Type B pancreatic cell (in vitro differentiated cells): ENCODE data around the gene MAPK10. TPM values are rescaled to one million over a fixed set of nuclear protein-coding genes. Genes with fewer than 3 reads are reported as not detected.

Source experiments
- DNase-seq: peaks from one replicate; pipeline ENCODE4 v3.0.0; 2021; ENCODE audit warnings: mixed read lengths; ENCODE audit not compliant: unreplicated experiment; ENCODE audit errors: extremely low spot score
- H3K27ac Mint-ChIP-seq: 2 replicates; pipeline ENCODE4 v1.8.0; 2021; ENCODE audit warnings: mild to moderate bottlenecking, mixed read lengths
- H3K27me3 Mint-ChIP-seq: 2 replicates; pipeline ENCODE4 v1.8.0; 2021; ENCODE audit warnings: mixed read lengths
- H3K36me3 Mint-ChIP-seq: 2 replicates; pipeline ENCODE4 v1.8.0; 2021; ENCODE audit warnings: mixed read lengths
- H3K4me1 Mint-ChIP-seq: one replicate; pipeline ENCODE4 v1.8.0; 2021; ENCODE audit warnings: mixed read lengths; ENCODE audit not compliant: unreplicated experiment
- H3K4me3 Mint-ChIP-seq: 2 replicates; pipeline ENCODE4 v1.8.0; 2021; ENCODE audit warnings: mild to moderate bottlenecking, mixed read lengths
- H3K9me3 Mint-ChIP-seq: 2 replicates; pipeline ENCODE4 v1.8.0; 2021; ENCODE audit warnings: mixed read lengths
- CTCF ChIP-seq: fragments of 200-600 bp; sonication (generic); conservative IDR thresholded peaks from 2 replicates; pipeline ENCODE4 v1.5.0; 2021; ENCODE audit warnings: antibody characterized with exemption, mild to moderate bottlenecking
- total RNA-seq: library from RNA; stranded (reverse); gene quantifications from 2 replicates; pipeline ENCODE4 v1.2.1, GENCODE V29; 2021; ENCODE audit warnings: low replicate concordance

MAPK10 gene
- total RNA-seq, 1 donor from 2014 or later, result 19.1 TPM

- Mint-ChIP-seq H3K27ac (no peak overlapping the region), H3K36me3 (no peaks in the 10 kb centered on the region), H3K4me3 (no peak overlapping the region), H3K4me1 (peaks cover 8% of the 10 kb centered on the region), H3K27me3 (no peaks in the 10 kb centered on the region), H3K9me3 (no peaks in the 10 kb centered on the region)
- no peak for DNase-seq
- TF ChIP-seq CTCF, result no peak
Measured at GRCh38 chr4:86058621-86059020, 301.2 kb downstream of the MAPK10 start.

GRCh38 chr4:86055898-86056297, 304.0 kb downstream of the MAPK10 start:
- DNase-seq, result no peak

GRCh38 chr4:86054286-86055032, 305.4 kb downstream of the MAPK10 start:
- no peaks in the 10 kb centered on the region for H3K27me3 Mint-ChIP-seq
- H3K27ac Mint-ChIP-seq, result no peak overlapping the region

More at GRCh38 chr4:86055898-86056297, 304.0 kb downstream of the MAPK10 start:
- Mint-ChIP-seq H3K4me1 (peaks cover 8% of the 10 kb centered on the region), H3K9me3 (no peaks in the 10 kb centered on the region), H3K27ac (no peak overlapping the region), H3K36me3 (no peaks in the 10 kb centered on the region), H3K27me3 (no peaks in the 10 kb centered on the region), H3K4me3 (no peak overlapping the region)
- TF ChIP-seq CTCF, result no peak

GRCh38 chr4:86050496-86050895, 309.4 kb downstream of the MAPK10 start:
- no peak overlapping the region for H3K4me3 Mint-ChIP-seq
- H3K27ac Mint-ChIP-seq, result no peak overlapping the region
- peaks cover 14% of the 10 kb centered on the region for H3K4me1 Mint-ChIP-seq
- no peaks in the 10 kb centered on the region for H3K9me3 Mint-ChIP-seq
- H3K27me3 Mint-ChIP-seq, result no peaks in the 10 kb centered on the region
- no peak for TF ChIP-seq CTCF
- no peaks in the 10 kb centered on the region for H3K36me3 Mint-ChIP-seq
- DNase-seq, result no peak

More at GRCh38 chr4:86054286-86055032, 305.4 kb downstream of the MAPK10 start:
- no peak for TF ChIP-seq CTCF
- no peaks in the 10 kb centered on the region for H3K9me3 Mint-ChIP-seq
- H3K4me3 Mint-ChIP-seq, result no peak overlapping the region
- peaks cover 8% of the 10 kb centered on the region for H3K4me1 Mint-ChIP-seq
- no peak for DNase-seq
- H3K36me3 Mint-ChIP-seq, result no peaks in the 10 kb centered on the region

- no peaks in the 10 kb centered on the region for H3K36me3 Mint-ChIP-seq
- peaks cover 6% of the 10 kb centered on the region for H3K4me1 Mint-ChIP-seq
- H3K27ac Mint-ChIP-seq, result no peak overlapping the region
- no peaks in the 10 kb centered on the region for H3K9me3 Mint-ChIP-seq
- DNase-seq, result no peak
- TF ChIP-seq CTCF, result no peak
- no peaks in the 10 kb centered on the region for H3K27me3 Mint-ChIP-seq
- H3K4me3 Mint-ChIP-seq, result no peak overlapping the region
Measured at GRCh38 chr4:86048426-86048825, 311.4 kb downstream of the MAPK10 start.
